ENCODE data around the gene SYT7. TPM values are rescaled to one million over a fixed set of nuclear protein-coding genes. Genes with fewer than 3 reads are reported as not detected.
A peak's percentile ranks its signal among the peaks of the same experiment; 100 is the strongest.

Gene SYT7
- polyA plus RNA-seq, 1 experiment = 0.04 TPM

DNA sequence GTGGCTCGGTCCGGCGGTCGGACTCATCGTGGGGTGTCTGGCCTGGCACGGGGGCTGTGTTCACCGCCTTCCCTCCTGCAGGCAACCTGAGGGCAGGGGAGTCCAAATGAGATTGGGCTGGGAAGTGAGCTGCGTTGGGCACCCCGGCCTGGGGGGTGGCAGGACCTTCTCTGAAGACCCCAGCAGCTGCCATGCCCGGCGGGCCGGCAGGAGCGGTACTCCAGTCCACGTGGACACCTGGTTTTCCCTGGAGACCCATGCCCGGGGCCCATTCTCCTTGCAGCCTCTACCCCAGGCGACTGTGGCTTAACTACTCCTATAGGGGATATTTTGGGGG is 47.9 kb downstream of the SYT7 start:
- Histone ChIP-seq H3K36me3 (ENCODE audit: control insufficient read depth, insufficient read depth, low read length) (no peaks in the 10 kb centered on the region), H3K4me3 (ENCODE audit: low read depth, low read length) (no peak overlapping the region), H3K27me3 (ENCODE audit: control insufficient read depth, insufficient read depth, low read length) (peaks cover 9% of the 10 kb centered on the region)
- POLR2A ChIA-PET = no interaction called here
- TF ChIP-seq, protein P1, sequence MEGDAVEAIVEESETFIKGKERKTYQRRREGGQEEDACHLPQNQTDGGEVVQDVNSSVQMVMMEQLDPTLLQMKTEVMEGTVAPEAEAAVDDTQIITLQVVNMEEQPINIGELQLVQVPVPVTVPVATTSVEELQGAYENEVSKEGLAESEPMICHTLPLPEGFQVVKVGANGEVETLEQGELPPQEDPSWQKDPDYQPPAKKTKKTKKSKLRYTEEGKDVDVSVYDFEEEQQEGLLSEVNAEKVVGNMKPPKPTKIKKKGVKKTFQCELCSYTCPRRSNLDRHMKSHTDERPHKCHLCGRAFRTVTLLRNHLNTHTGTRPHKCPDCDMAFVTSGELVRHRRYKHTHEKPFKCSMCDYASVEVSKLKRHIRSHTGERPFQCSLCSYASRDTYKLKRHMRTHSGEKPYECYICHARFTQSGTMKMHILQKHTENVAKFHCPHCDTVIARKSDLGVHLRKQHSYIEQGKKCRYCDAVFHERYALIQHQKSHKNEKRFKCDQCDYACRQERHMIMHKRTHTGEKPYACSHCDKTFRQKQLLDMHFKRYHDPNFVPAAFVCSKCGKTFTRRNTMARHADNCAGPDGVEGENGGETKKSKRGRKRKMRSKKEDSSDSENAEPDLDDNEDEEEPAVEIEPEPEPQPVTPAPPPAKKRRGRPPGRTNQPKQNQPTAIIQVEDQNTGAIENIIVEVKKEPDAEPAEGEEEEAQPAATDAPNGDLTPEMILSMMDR (IDR thresholded peaks at IDR 0.05; ENCODE audit: insufficient read depth, low read depth, low read length) = no peak
- CTCF ChIA-PET = interaction anchor here (0.8 to 9.4 kb wide), 5 partner anchors 10 to 95 kb away, joined by 4 to 101 read pairs (median 6); no protein-coding TSS in a partner anchor
- no peak for DNase-seq (ENCODE audit: low read depth)

DNA sequence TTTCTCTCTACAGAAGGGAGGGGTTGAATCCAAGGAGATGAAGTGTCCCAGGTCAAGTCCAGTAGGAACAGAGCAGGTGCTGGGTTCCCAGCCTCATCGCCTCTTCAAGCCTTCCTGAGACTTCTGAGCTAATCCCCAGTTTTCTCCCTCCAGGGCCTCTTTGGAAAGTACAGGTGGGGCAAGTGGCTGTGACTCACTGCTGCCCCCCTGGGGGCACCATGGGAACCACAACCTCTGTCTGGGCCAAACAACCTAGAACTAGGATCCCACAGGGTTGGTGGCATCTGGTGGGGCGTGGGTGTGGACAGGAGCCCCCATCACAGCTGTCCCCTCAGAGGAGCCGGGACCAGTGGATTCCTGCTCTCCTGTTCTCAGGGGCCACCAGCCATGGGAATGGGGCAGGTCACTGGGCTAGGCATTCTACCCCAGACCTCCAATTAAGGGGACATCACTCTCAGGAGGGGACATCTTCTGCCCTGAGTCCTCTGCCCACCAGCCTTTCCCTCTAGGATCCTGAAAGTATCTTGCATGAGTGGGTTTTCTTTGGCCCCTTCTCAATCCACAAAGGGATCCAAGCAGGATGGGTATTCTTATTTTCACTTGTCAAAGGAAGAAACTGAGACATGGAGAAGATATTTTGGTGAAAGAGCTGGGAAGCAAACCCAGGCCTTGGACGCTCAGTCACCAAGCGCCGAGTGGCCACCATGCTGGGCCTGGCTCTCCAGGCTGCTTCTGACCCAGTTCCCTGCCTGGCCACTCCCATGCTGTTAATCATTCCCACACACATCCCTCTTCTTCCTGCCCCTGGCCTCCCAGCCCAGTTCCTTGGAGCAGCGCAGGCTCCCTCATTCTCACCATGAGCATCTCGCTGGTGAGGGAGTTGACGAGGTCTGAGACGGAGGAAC is 48.5 kb downstream of the SYT7 start:
- Histone ChIP-seq H3K36me3 (ENCODE audit: control insufficient read depth, insufficient read depth, low read length) (no peaks in the 10 kb centered on the region), H3K4me3 (ENCODE audit: low read depth, low read length) (no peak overlapping the region), H3K27me3 (ENCODE audit: control insufficient read depth, insufficient read depth, low read length) (peaks cover 11% of the 10 kb centered on the region)
- TF ChIP-seq, protein P1 (IDR thresholded peaks at IDR 0.05; ENCODE audit: insufficient read depth, low read depth, low read length) = peak; percentile 88
- POLR2A ChIA-PET = no interaction called here
- DNase-seq (ENCODE audit: low read depth) = no peak
- CTCF ChIA-PET = interaction anchor here (0.7 to 9.4 kb wide), 21 partner anchors 9 to 122 kb away, joined by 3 to 101 read pairs (median 4); partner anchors contain the start of gene SYT7

DNA sequence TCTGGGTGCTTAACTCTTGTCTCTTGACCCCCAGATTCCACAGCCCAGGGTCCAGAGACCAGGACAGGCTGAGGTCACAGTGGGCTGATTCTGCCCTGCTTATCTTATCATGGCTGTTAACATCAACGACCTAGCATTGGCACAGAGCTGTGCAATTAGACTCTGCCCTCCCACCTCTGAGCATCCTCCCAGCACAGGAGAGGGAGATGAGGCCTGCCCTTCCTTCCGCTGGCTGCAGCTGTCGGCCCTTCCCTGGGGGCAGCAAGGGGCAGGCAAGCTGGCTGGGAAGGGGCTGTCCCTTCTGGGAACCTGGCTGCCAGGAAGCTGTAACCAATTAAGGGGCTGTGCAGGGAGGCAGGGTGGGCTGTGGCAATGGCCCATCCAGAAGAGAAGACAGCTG is 49.8 kb downstream of the SYT7 start:
- Histone ChIP-seq H3K36me3 (ENCODE audit: control insufficient read depth, insufficient read depth, low read length) (no peaks in the 10 kb centered on the region), H3K4me3 (ENCODE audit: low read depth, low read length) (no peak overlapping the region), H3K27me3 (ENCODE audit: control insufficient read depth, insufficient read depth, low read length) (peaks cover 16% of the 10 kb centered on the region)
- DNase-seq (ENCODE audit: low read depth) = no peak
- ChIA-PET POLR2A (no interaction called here), CTCF (interaction anchor here (0.9 to 9.4 kb wide), 8 partner anchors 8 to 107 kb away, joined by 3 to 101 read pairs (median 6); no protein-coding TSS in a partner anchor)
- TF ChIP-seq, protein P1 (IDR thresholded peaks at IDR 0.05; ENCODE audit: insufficient read depth, low read depth, low read length) = no peak

DNA sequence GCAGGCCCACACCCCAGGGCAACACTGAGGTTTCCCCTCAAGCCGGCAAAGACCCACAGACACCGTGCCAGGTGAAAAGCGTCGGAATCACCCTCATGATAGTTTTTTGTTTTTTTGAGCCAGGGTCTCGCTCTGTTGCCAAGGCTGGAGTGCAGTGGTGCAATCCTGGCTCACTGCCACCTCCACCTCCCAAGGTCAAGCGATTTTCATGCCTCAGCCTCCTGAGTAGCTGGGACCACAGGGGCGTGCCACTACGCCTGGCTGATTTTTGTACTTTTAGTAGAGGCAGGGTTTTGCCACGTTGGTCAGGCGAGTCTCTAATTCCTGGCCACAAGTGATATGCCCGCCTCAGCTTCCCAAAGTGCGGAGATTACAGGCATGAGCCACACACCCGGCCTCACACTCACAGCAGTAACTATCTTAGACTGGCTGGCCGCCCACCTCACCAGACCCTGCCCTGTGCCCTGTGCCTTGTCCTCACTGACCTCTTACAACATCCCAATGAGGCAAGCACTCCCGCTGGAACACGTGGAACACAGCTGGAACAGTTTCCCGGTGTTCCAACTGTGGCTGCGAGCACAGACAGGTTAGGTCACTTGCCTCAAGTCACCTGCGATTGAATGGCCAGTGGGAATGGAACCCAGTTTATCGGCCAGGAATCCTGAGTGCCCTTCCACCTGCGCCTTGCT is 51.2 kb downstream of the SYT7 start:
- Histone ChIP-seq H3K4me3 (ENCODE audit: low read depth, low read length) (no peak overlapping the region), H3K27me3 (ENCODE audit: control insufficient read depth, insufficient read depth, low read length) (peaks cover 14% of the 10 kb centered on the region)
- CTCF ChIA-PET = interaction anchor here (0.8 to 9.4 kb wide), 4 partner anchors 9 to 108 kb away, joined by 4 to 101 read pairs (median 10); no protein-coding TSS in a partner anchor

More for the DNA sequence above, 51.2 kb downstream of the SYT7 start:
- no peaks in the 10 kb centered on the region for H3K36me3 ChIP-seq (ENCODE audit: control insufficient read depth, insufficient read depth, low read length)
- POLR2A ChIA-PET = no interaction called here
- DNase-seq (ENCODE audit: low read depth) = no peak
- TF ChIP-seq, protein P1 (IDR thresholded peaks at IDR 0.05; ENCODE audit: insufficient read depth, low read depth, low read length) = no peak

Measured in BJ (cell line).